HUES64 (cell line): ENCODE measurements around the gene UBE2D3.

Experiments used
- H3K27ac ChIP-seq: 2 replicates; pipeline ENCODE4 v1.7.0; 2013; ENCODE audit warnings: low read depth, low read length, inconsistent platforms
- H3K27me3 ChIP-seq: 2 replicates; pipeline ENCODE4 v1.6.1; 2013; ENCODE audit warnings: mild to moderate bottlenecking, low read length; ENCODE audit not compliant: insufficient read depth
- H3K36me3 ChIP-seq: 2 replicates; pipeline ENCODE4 v1.6.1; 2013; ENCODE audit warnings: mild to moderate bottlenecking, low read length; ENCODE audit not compliant: insufficient read depth
- H3K4me1 ChIP-seq: 2 replicates; pipeline ENCODE4 v1.6.1; 2013; ENCODE audit warnings: mild to moderate bottlenecking, low read length, moderate library complexity; ENCODE audit not compliant: insufficient read depth
- H3K4me3 ChIP-seq: 2 replicates; pipeline ENCODE4 v1.5.1; 2013; ENCODE audit warnings: mild to moderate bottlenecking, low read length, moderate library complexity
- H3K9ac ChIP-seq: 2 replicates; pipeline ENCODE4 v1.6.1; 2013; ENCODE audit warnings: mild to moderate bottlenecking, low read depth, low read length
- H3K9me3 ChIP-seq: 2 replicates; pipeline ENCODE4 v1.6.1; 2013; ENCODE audit warnings: low read depth, low read length; ENCODE audit not compliant: insufficient read depth
- WGBS: fragments of 150-250, 120-280 bp; methylation state at CpG from one replicate; pipeline ENCODE4 v1.1.7; 2013; ENCODE audit warnings: missing lambda C conversion rate; 5-methylcytosine and 5-hydroxymethylcytosine counted together

UBE2D3 gene

GRCh38 chr4:102772738-102773340 is 54.5 kb downstream of the UBE2D3 start:
- 96% methylated on average over 4 of the region's 4 CpGs for WGBS
- Histone ChIP-seq H3K36me3 (no peaks in the 10 kb centered on the region), H3K9me3 (no peaks in the 10 kb centered on the region), H3K27ac (no peak overlapping the region), H3K9ac (no peak overlapping the region), H3K4me3 (no peak overlapping the region), H3K27me3 (no peaks in the 10 kb centered on the region; the same call in 1 of the 2 replicates), H3K4me1 (no peaks in the 10 kb centered on the region)

GRCh38 chr4:102764901-102765300 is 62.5 kb downstream of the UBE2D3 start:
- no peaks in the 10 kb centered on the region; the same call in 1 of the 2 replicates for H3K4me1 ChIP-seq
- H3K36me3 ChIP-seq = no peaks in the 10 kb centered on the region
- H3K9me3 ChIP-seq = no peaks in the 10 kb centered on the region
- H3K9ac ChIP-seq = no peak overlapping the region
- no peak overlapping the region for H3K27ac ChIP-seq
- WGBS = 95% methylated on average over 2 of the region's 3 CpGs
- peaks cover 7% of the 10 kb centered on the region; the same call in 1 of the 2 replicates for H3K27me3 ChIP-seq
- H3K4me3 ChIP-seq = no peak overlapping the region

- Histone ChIP-seq H3K9ac (no peak overlapping the region), H3K4me1 (peaks cover 6% of the 10 kb centered on the region; the same call in 1 of the 2 replicates), H3K27ac (no peak overlapping the region), H3K4me3 (peak overlapping the region; percentile 96), H3K36me3 (no peaks in the 10 kb centered on the region), H3K27me3 (peaks cover 12% of the 10 kb centered on the region; the same call in 1 of the 2 replicates), H3K9me3 (no peaks in the 10 kb centered on the region)
- 91% methylated on average over 14 of the region's 14 CpGs for WGBS
Measured at GRCh38 chr4:102761906-102762305, 65.4 kb downstream of the UBE2D3 start.

GRCh38 chr4:102761296-102761701 is 66.1 kb downstream of the UBE2D3 start:
- WGBS = 7% methylated on average over 15 of the region's 15 CpGs
- H3K27ac ChIP-seq = peak overlapping the region; percentile 52
- peak overlapping the region; percentile 84 for H3K9ac ChIP-seq
- peak overlapping the region; percentile 96 for H3K4me3 ChIP-seq
- H3K4me1 ChIP-seq = peaks cover 6% of the 10 kb centered on the region; the same call in 1 of the 2 replicates
- peaks cover 12% of the 10 kb centered on the region; the same call in 1 of the 2 replicates for H3K27me3 ChIP-seq
- H3K9me3 ChIP-seq = no peaks in the 10 kb centered on the region
- H3K36me3 ChIP-seq = no peaks in the 10 kb centered on the region

GRCh38 chr4:102760645-102761295 is 66.6 kb downstream of the UBE2D3 start, which contains the start of gene MANBA:
Gene MANBA (minus strand): TSS chr4:102760968. CDS start chr4:102760894, 74 bp downstream.
- H3K4me3 ChIP-seq = peak within 1 kb of the TSS; percentile 96
- H3K36me3 ChIP-seq = no peaks in the 10 kb centered on the region
- peak within 1 kb of the TSS; percentile 84 for H3K9ac ChIP-seq
- H3K4me1 ChIP-seq = peaks cover 6% of the 10 kb centered on the region; the same call in 1 of the 2 replicates
- under 1% methylated on average over 60 of the region's 60 CpGs for WGBS
- no peaks in the 10 kb centered on the region for H3K9me3 ChIP-seq
- H3K27ac ChIP-seq = peak within 1 kb of the TSS; percentile 52
- peaks cover 12% of the 10 kb centered on the region; the same call in 1 of the 2 replicates for H3K27me3 ChIP-seq

- Histone ChIP-seq H3K4me3 (peak overlapping the region; percentile 96), H3K9me3 (no peaks in the 10 kb centered on the region), H3K27me3 (peaks cover 12% of the 10 kb centered on the region; the same call in 1 of the 2 replicates), H3K36me3 (no peaks in the 10 kb centered on the region), H3K9ac (peak overlapping the region; percentile 84), H3K4me1 (peaks cover 6% of the 10 kb centered on the region; the same call in 1 of the 2 replicates), H3K27ac (0 out of 2 replicates have a peak overlapping the region, but pooled peaks have one; percentile 20)
- WGBS = 2% methylated on average over 25 of the region's 25 CpGs
Measured at GRCh38 chr4:102759831-102760644, 67.3 kb downstream of the UBE2D3 start.

GRCh38 chr4:102758241-102759160 is 68.8 kb downstream of the UBE2D3 start:
- 94% methylated on average over 9 of the region's 11 CpGs for WGBS
- no peaks in the 10 kb centered on the region for H3K9me3 ChIP-seq
- H3K27me3 ChIP-seq = peaks cover 12% of the 10 kb centered on the region; the same call in 1 of the 2 replicates
- no peak overlapping the region for H3K4me3 ChIP-seq
- H3K27ac ChIP-seq = no peak overlapping the region
- H3K36me3 ChIP-seq = no peaks in the 10 kb centered on the region
- no peak overlapping the region for H3K9ac ChIP-seq
- peaks cover 6% of the 10 kb centered on the region; the same call in 1 of the 2 replicates for H3K4me1 ChIP-seq

GRCh38 chr4:102757681-102758080 is 69.7 kb downstream of the UBE2D3 start:
- Histone ChIP-seq H3K4me1 (peaks cover 6% of the 10 kb centered on the region; the same call in 1 of the 2 replicates), H3K9ac (no peak overlapping the region), H3K4me3 (no peak overlapping the region; the same call in 1 of the 2 replicates), H3K27ac (no peak overlapping the region), H3K9me3 (no peaks in the 10 kb centered on the region), H3K36me3 (no peaks in the 10 kb centered on the region), H3K27me3 (peaks cover 12% of the 10 kb centered on the region; the same call in 1 of the 2 replicates)
- WGBS = 81% methylated on average over 1 of the region's 1 CpG

GRCh38 chr4:102754044-102754443 is 73.3 kb downstream of the UBE2D3 start:
- Histone ChIP-seq H3K27ac (no peak overlapping the region), H3K9me3 (no peaks in the 10 kb centered on the region), H3K4me3 (no peak overlapping the region), H3K4me1 (no peaks in the 10 kb centered on the region; the same call in 1 of the 2 replicates), H3K27me3 (no peaks in the 10 kb centered on the region), H3K36me3 (no peaks in the 10 kb centered on the region; the same call in 1 of the 2 replicates), H3K9ac (no peak overlapping the region)
- no CpG with 5 or more reads among the region's 2 CpGs for WGBS

- Histone ChIP-seq H3K36me3 (no peaks in the 10 kb centered on the region; the same call in 1 of the 2 replicates), H3K4me3 (no peak overlapping the region), H3K27ac (no peak overlapping the region), H3K9ac (no peak overlapping the region), H3K4me1 (no peaks in the 10 kb centered on the region), H3K9me3 (no peaks in the 10 kb centered on the region), H3K27me3 (no peaks in the 10 kb centered on the region)
- WGBS = 93% methylated on average over 4 of the region's 4 CpGs
Measured at GRCh38 chr4:102751941-102752340, 75.4 kb downstream of the UBE2D3 start.
